Keratinocyte (primary cell): ENCODE results near the gene ZSCAN22. TPM values are rescaled to one million over a fixed set of nuclear protein-coding genes. Genes with fewer than 3 reads are reported as not detected.

Source experiments
- DNase-seq: peaks from one replicate; pipeline ENCODE4 v3.0.0-alpha.2; 2011; ENCODE audit warnings: low read depth, missing footprints, low spot score
- FAIRE-seq: peaks from 2 replicates; lab custom pipeline; 2011; peaks lifted over from hg19 to GRCh38; lab: Jason Lieb, UNC
- H2AFZ ChIP-seq: 2 replicates; pipeline ENCODE4 v1.6.0; 2012; ENCODE audit warnings: low read length, control low read depth, inconsistent platforms; ENCODE audit not compliant: control insufficient read depth
- H3K27ac ChIP-seq: 2 replicates; pipeline ENCODE4 v1.5.1; 2011; ENCODE audit warnings: low read length; ENCODE audit not compliant: control insufficient read depth, insufficient read depth
- H3K27me3 ChIP-seq: 3 replicates; pipeline ENCODE4 v1.6.0; 2011; ENCODE audit warnings: low read length; ENCODE audit not compliant: control insufficient read depth, insufficient read depth; ENCODE audit errors: extremely low read depth
- H3K36me3 ChIP-seq, 2 experiments: 2 replicates in 1 of 2; 3 replicates in 1 of 2; pipeline ENCODE4 v1.5.1; 2011; ENCODE audit warnings: low read length in 2 of 2, mild to moderate bottlenecking in 1 of 2; ENCODE audit not compliant: control insufficient read depth in 2 of 2, insufficient read depth in 2 of 2; ENCODE audit errors: extremely low read depth in 1 of 2
- H3K4me1 ChIP-seq: 3 replicates; pipeline ENCODE4 v1.5.1; 2011; ENCODE audit warnings: low read length; ENCODE audit not compliant: control insufficient read depth, insufficient read depth; ENCODE audit errors: extremely low read depth
- H3K4me2 ChIP-seq: 3 replicates; pipeline ENCODE4 v1.6.0; 2011; ENCODE audit warnings: low read depth, low read length; ENCODE audit not compliant: control insufficient read depth, insufficient read depth; ENCODE audit errors: extremely low read depth
- H3K4me3 ChIP-seq, 3 experiments: fragments of 200-600 bp in 1 of 3; sonication (generic) in 1 of 3; 2 replicates in 2 of 3; 3 replicates in 1 of 3; pipeline ENCODE4 v1.5.1; 2011 to 2016; ENCODE audit warnings: low read length in 3 of 3, mild to moderate bottlenecking in 3 of 3, control low read depth in 2 of 3, inconsistent platforms in 1 of 3, low read depth in 1 of 3, mixed read lengths in 1 of 3, mixed run types in 1 of 3, moderate library complexity in 1 of 3; ENCODE audit not compliant: control insufficient read depth in 2 of 3, insufficient read depth in 2 of 3; ENCODE audit errors: extremely low read depth in 1 of 3
- H3K79me2 ChIP-seq: 2 replicates; pipeline ENCODE4 v1.6.0; 2012; ENCODE audit warnings: low read length; ENCODE audit not compliant: control insufficient read depth, insufficient read depth
- H3K9ac ChIP-seq: 3 replicates; pipeline ENCODE4 v1.6.0; 2011; ENCODE audit warnings: low read length; ENCODE audit not compliant: control insufficient read depth, insufficient read depth; ENCODE audit errors: extremely low read depth
- H3K9me1 ChIP-seq: 3 replicates; pipeline ENCODE4 v1.6.0; 2011; ENCODE audit warnings: low read length; ENCODE audit not compliant: control insufficient read depth, insufficient read depth; ENCODE audit errors: extremely low read depth
- H3K9me3 ChIP-seq: 2 replicates; pipeline ENCODE4 v1.5.1; 2012; ENCODE audit warnings: low read depth, low read length; ENCODE audit not compliant: control insufficient read depth
- H4K20me1 ChIP-seq: 3 replicates; pipeline ENCODE4 v1.6.0; 2011; ENCODE audit warnings: low read length; ENCODE audit not compliant: control insufficient read depth, insufficient read depth; ENCODE audit errors: extremely low read depth
- EZH2 ChIP-seq: IDR thresholded peaks from one replicate; pipeline ENCODE4 v1.6.1; 2012; ENCODE audit warnings: inconsistent platforms, mild to moderate bottlenecking, low read length, moderate library complexity
- dilution Hi-C: fragments of 300-500 bp; cut with MboI; formaldehyde crosslinking; loops from one replicate; pipeline ENCODE4 v1.7.0; 2020; ENCODE audit warnings: low sequenced_read_pairs; ENCODE audit not compliant: extremely low pct_ligation_motif_present
- polyA plus RNA-seq, 5 experiments: library from polyadenylated mRNA; depleted of rRNA in 3 of 5; stranded (reverse) in 3 of 5; stranded (forward) in 1 of 5; unstranded in 1 of 5; fragments of >200 nt; gene quantifications; 1 replicate in 1 of 5; 2 replicates in 3 of 5; 3 replicates in 1 of 5; pipeline versions ENCODE4 v1.2.1 to v1.2.3, GENCODE V29; 2011 to 2012; ENCODE audit warnings: missing spikeins in 2 of 5, low read depth in 1 of 5, low replicate concordance in 1 of 5
- TF ChIP-seq, protein P1 (sequence below), 3 experiments: IDR thresholded peaks in 1 of 3; conservative IDR thresholded peaks in 1 of 3; optimal IDR thresholded peaks in 1 of 3; 2 replicates in 2 of 3; 3 replicates in 1 of 3; pipeline versions ENCODE3 to v1.5.1; 2011; ENCODE audit warnings: low read length in 3 of 3, mild to moderate bottlenecking in 3 of 3, moderate library complexity in 2 of 3, control low read depth in 1 of 3, inconsistent platforms in 1 of 3; ENCODE audit not compliant: insufficient read depth in 2 of 3; ENCODE audit errors: extremely low read depth in 1 of 3

Gene ZSCAN22
- polyA plus RNA-seq, 1 donor (not counting 4 experiments of a cell fraction or from before 2014, with no cell fraction given): 2.5 TPM

DNA sequence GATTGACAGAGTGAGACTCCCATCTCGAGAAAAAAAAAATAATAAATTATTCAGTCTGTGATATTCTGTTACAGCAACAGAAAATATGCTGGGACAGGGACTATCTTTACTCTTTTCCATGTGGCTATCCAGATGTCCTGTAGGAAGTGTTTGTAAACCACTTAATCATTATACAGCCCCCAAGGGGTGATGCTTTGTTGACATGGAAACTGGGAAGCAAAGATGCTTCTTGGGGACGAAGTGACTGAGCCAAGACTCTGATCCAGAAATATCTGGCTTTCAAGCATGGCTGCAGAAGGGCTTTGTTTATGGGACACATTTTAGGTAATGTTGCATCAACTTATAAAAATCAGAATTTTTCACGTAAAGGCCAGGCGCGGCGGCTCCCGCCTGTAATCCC lies 42.6 kb upstream of the ZSCAN22 start:
- DNase-seq (no peak), FAIRE-seq (no peak)
- H3K4me1 ChIP-seq: peaks cover 9% of the 10 kb centered on the region
- H3K9me1 ChIP-seq: no peaks in the 10 kb centered on the region
- H3K79me2 ChIP-seq: peaks cover 47% of the 10 kb centered on the region
- H3K4me3 ChIP-seq: no peak overlapping the region
- no peaks in the 10 kb centered on the region for H3K9me3 ChIP-seq
- no peak overlapping the region for H3K27ac ChIP-seq
- no peak overlapping the region for H2AFZ ChIP-seq
- dilution Hi-C loops: no loop called here
- no peak overlapping the region for H3K9ac ChIP-seq
- H3K36me3 ChIP-seq: peaks cover 19 to 35% of the 10 kb centered on the region in 2 experiments
- no peaks in the 10 kb centered on the region for H4K20me1 ChIP-seq
- TF ChIP-seq EZH2: no peak
- TF ChIP-seq, protein P1, sequence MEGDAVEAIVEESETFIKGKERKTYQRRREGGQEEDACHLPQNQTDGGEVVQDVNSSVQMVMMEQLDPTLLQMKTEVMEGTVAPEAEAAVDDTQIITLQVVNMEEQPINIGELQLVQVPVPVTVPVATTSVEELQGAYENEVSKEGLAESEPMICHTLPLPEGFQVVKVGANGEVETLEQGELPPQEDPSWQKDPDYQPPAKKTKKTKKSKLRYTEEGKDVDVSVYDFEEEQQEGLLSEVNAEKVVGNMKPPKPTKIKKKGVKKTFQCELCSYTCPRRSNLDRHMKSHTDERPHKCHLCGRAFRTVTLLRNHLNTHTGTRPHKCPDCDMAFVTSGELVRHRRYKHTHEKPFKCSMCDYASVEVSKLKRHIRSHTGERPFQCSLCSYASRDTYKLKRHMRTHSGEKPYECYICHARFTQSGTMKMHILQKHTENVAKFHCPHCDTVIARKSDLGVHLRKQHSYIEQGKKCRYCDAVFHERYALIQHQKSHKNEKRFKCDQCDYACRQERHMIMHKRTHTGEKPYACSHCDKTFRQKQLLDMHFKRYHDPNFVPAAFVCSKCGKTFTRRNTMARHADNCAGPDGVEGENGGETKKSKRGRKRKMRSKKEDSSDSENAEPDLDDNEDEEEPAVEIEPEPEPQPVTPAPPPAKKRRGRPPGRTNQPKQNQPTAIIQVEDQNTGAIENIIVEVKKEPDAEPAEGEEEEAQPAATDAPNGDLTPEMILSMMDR (optimal IDR thresholded peaks at IDR 0.05 in 1 of 3, IDR thresholded peaks at IDR 0.05 in 1 of 3, conservative IDR thresholded peaks at IDR 0.05 in 1 of 3; ENCODE audit: extremely low read depth in 1 of 3, insufficient read depth in 2 of 3, low read length in 3 of 3): no peak
- H3K4me2 ChIP-seq: no peak overlapping the region
- no peaks in the 10 kb centered on the region for H3K27me3 ChIP-seq

DNA sequence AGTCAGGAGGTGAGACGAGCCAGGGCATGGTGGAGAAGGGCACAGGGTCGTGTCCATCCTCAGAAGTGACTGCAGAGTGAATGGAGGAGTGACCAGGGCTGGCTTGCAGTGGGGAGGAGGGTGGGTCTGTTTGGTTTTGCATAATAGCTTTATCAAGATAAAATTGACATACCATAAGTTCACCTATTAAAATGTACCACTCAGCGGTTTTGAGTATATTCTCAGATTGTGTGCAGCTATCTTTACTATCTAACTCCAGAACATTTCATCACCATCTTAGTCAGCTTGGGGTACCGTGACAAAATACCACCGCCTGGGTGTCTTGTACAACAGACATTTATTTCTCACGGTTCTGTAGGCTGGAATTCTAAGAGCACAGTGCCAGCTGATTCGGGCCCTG lies 34.9 kb upstream of the ZSCAN22 start:
- peaks cover 13% of the 10 kb centered on the region for H3K9me3 ChIP-seq
- H3K79me2 ChIP-seq: peaks cover 2% of the 10 kb centered on the region
- no peak overlapping the region for H3K9ac ChIP-seq
- dilution Hi-C loops: no loop called here
- FAIRE-seq (no peak), DNase-seq (no peak)
- H4K20me1 ChIP-seq: no peaks in the 10 kb centered on the region
- no peak overlapping the region for H2AFZ ChIP-seq
- no peak overlapping the region for H3K27ac ChIP-seq
- H3K4me2 ChIP-seq: no peak overlapping the region
- H3K9me1 ChIP-seq: no peaks in the 10 kb centered on the region
- TF ChIP-seq EZH2: no peak
- TF ChIP-seq, protein P1 (optimal IDR thresholded peaks at IDR 0.05 in 1 of 3, IDR thresholded peaks at IDR 0.05 in 1 of 3, conservative IDR thresholded peaks at IDR 0.05 in 1 of 3; ENCODE audit: extremely low read depth in 1 of 3, insufficient read depth in 2 of 3, low read length in 3 of 3): no peak
- H3K27me3 ChIP-seq: no peaks in the 10 kb centered on the region
- peaks cover 29 to 47% of the 10 kb centered on the region in 2 experiments for H3K36me3 ChIP-seq
- no peak overlapping the region for H3K4me3 ChIP-seq
- H3K4me1 ChIP-seq: no peaks in the 10 kb centered on the region
